ENCODE measurements around the gene CASQ1.

Gene CASQ1

GRCh38 chr1:160164121-160164520 is 26.3 kb upstream of the CASQ1 start:
- DNase-seq (ENCODE audit: low read depth), result no peak
- no peak for TF ChIP-seq POLR2A (IDR thresholded peaks at IDR 0.05; ENCODE audit: extremely low read depth, insufficient read length)
- TF ChIP-seq, protein P1, sequence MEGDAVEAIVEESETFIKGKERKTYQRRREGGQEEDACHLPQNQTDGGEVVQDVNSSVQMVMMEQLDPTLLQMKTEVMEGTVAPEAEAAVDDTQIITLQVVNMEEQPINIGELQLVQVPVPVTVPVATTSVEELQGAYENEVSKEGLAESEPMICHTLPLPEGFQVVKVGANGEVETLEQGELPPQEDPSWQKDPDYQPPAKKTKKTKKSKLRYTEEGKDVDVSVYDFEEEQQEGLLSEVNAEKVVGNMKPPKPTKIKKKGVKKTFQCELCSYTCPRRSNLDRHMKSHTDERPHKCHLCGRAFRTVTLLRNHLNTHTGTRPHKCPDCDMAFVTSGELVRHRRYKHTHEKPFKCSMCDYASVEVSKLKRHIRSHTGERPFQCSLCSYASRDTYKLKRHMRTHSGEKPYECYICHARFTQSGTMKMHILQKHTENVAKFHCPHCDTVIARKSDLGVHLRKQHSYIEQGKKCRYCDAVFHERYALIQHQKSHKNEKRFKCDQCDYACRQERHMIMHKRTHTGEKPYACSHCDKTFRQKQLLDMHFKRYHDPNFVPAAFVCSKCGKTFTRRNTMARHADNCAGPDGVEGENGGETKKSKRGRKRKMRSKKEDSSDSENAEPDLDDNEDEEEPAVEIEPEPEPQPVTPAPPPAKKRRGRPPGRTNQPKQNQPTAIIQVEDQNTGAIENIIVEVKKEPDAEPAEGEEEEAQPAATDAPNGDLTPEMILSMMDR (IDR thresholded peaks at IDR 0.05; ENCODE audit: low read depth, low read length), result no peak
- no peak for TF ChIP-seq MYC (IDR thresholded peaks at IDR 0.05; ENCODE audit: low read depth, low read length)
- no peak for TF ChIP-seq MAX (IDR thresholded peaks at IDR 0.05; ENCODE audit: low read depth, low read length)
- H3K4me3 ChIP-seq (ENCODE audit: low read depth, low read length), result no peak overlapping the region

GRCh38 chr1:160166166-160166868 is 24.1 kb upstream of the CASQ1 start:
- TF ChIP-seq POLR2A (IDR thresholded peaks at IDR 0.05; ENCODE audit: extremely low read depth, insufficient read length) (no peak), MYC (IDR thresholded peaks at IDR 0.05; ENCODE audit: low read depth, low read length) (no peak), MAX (IDR thresholded peaks at IDR 0.05; ENCODE audit: low read depth, low read length) (no peak)
- TF ChIP-seq, protein P1 (IDR thresholded peaks at IDR 0.05; ENCODE audit: low read depth, low read length), result no peak
- DNase-seq (ENCODE audit: low read depth), result no peak
- no peak overlapping the region for H3K4me3 ChIP-seq (ENCODE audit: low read depth, low read length)

DNA sequence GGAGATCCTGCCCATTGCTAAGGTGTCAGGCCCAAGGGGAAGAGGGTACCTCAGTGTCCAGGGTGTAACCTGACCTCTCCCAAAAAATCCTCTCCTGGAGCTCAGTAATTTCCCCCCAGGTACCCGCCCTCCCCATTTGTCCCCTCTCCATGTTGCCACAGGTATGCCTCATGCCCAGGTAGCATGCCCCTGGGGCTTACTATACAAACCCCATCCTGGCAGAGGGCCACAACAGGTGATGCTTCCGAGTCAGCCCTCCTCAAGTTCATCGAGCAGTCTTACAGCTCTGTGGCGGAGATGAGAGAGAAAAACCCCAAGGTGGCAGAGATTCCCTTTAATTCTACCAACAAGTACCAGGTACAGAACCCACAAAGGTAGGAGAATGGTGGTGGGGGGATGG is 23.3 kb upstream of the CASQ1 start:
- TF ChIP-seq, protein P1 (IDR thresholded peaks at IDR 0.05; ENCODE audit: low read depth, low read length), result no peak
- TF ChIP-seq POLR2A (IDR thresholded peaks at IDR 0.05; ENCODE audit: extremely low read depth, insufficient read length) (no peak), MAX (IDR thresholded peaks at IDR 0.05; ENCODE audit: low read depth, low read length) (no peak), MYC (IDR thresholded peaks at IDR 0.05; ENCODE audit: low read depth, low read length) (no peak)
- no peak for DNase-seq (ENCODE audit: low read depth)

DNA sequence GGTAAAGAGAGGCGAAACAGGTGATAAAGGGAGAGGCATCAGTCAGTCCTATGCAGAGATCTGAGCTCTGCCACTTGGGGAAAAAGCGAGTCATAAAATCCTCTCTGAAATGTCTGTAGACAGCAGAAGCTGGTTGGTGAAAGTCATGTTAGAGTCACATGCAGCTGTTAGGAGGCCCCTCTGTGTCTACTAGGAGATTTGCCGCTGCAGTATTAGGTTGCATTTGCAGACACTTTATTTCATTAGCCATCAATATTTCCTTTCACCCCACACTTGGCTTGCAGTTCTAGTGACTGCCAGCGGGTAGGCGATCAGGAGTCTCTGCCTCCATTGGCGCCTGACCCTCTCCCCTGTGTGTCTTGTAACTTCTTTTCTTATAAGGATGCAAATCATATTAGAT is 22.8 kb upstream of the CASQ1 start:
- peak; percentile 58 for DNase-seq (ENCODE audit: low read depth)
- TF ChIP-seq, protein P1 (IDR thresholded peaks at IDR 0.05; ENCODE audit: low read depth, low read length), result peak; percentile 16
- no peak for TF ChIP-seq MYC (IDR thresholded peaks at IDR 0.05; ENCODE audit: low read depth, low read length)
- no peak overlapping the region for H3K4me3 ChIP-seq (ENCODE audit: low read depth, low read length)

More for the DNA sequence above, 23.3 kb upstream of the CASQ1 start:
- H3K4me3 ChIP-seq (ENCODE audit: low read depth, low read length), result no peak overlapping the region

GRCh38 chr1:160168016-160168415 is 22.4 kb upstream of the CASQ1 start:
- TF ChIP-seq MAX (IDR thresholded peaks at IDR 0.05; ENCODE audit: low read depth, low read length) (no peak), MYC (IDR thresholded peaks at IDR 0.05; ENCODE audit: low read depth, low read length) (no peak), POLR2A (IDR thresholded peaks at IDR 0.05; ENCODE audit: extremely low read depth, insufficient read length) (no peak)
- TF ChIP-seq, protein P1 (IDR thresholded peaks at IDR 0.05; ENCODE audit: low read depth, low read length), result no peak
- H3K4me3 ChIP-seq (ENCODE audit: low read depth, low read length), result no peak overlapping the region

More at GRCh38 chr1:160168016-160168415, 22.4 kb upstream of the CASQ1 start:
- peak; percentile 27 for DNase-seq (ENCODE audit: low read depth)
